GM19035 (cell line): ENCODE results near the gene LITAF.
"Not testable (repeated sequence)": the region's sequence is repeated elsewhere in the genome, so short reads cannot be mapped to it uniquely, and the experiment has no call there.

Experiments
- ATAC-seq: cut with Tn5 transposase; IDR thresholded peaks from one replicate; pipeline ENCODE4 v1.9.1; 2021; ENCODE audit not compliant: unreplicated experiment

Gene LITAF

GRCh38 chr16:11621539-11621919 is 34.8 kb upstream of the LITAF start:
- no peak for ATAC-seq

- no peak for ATAC-seq
These were observed 33.7 kb upstream of the LITAF start for GRCh38 chr16:11620243-11621003.

- no peak for ATAC-seq
These were observed 32.7 kb upstream of the LITAF start for GRCh38 chr16:11619327-11619851.

- no peak for ATAC-seq
These were observed 31.5 kb upstream of the LITAF start for GRCh38 chr16:11618107-11618717.

GRCh38 chr16:11615748-11616447 is 29.2 kb upstream of the LITAF start:
- no peak for ATAC-seq

- no peak for ATAC-seq
These were observed 28.0 kb upstream of the LITAF start for GRCh38 chr16:11614587-11615175.

GRCh38 chr16:11613381-11614303 is 26.9 kb upstream of the LITAF start:
- peak; percentile 73 for ATAC-seq

GRCh38 chr16:11612665-11613025 is 25.9 kb upstream of the LITAF start:
- ATAC-seq = no peak

- no peak for ATAC-seq
These were observed 25.3 kb upstream of the LITAF start for GRCh38 chr16:11611871-11612664.

GRCh38 chr16:11610580-11610979 is 23.9 kb upstream of the LITAF start:
- no peak for ATAC-seq

GRCh38 chr16:11610121-11610505 is 23.4 kb upstream of the LITAF start:
- ATAC-seq = no peak

- no peak for ATAC-seq
These were observed 22.9 kb upstream of the LITAF start for GRCh38 chr16:11609474-11610120.

- no peak for ATAC-seq
These were observed 19.2 kb upstream of the LITAF start for GRCh38 chr16:11605891-11606290.

GRCh38 chr16:11605564-11605886 is 18.8 kb upstream of the LITAF start:
- ATAC-seq = no peak

GRCh38 chr16:11604783-11605563 is 18.3 kb upstream of the LITAF start:
- ATAC-seq = no peak

- ATAC-seq = not testable (repeated sequence)
These were observed 17.6 kb upstream of the LITAF start for GRCh38 chr16:11604296-11604695.

- no peak for ATAC-seq
These were observed 16.6 kb upstream of the LITAF start for GRCh38 chr16:11603331-11603750.

GRCh38 chr16:11602321-11602720 is 15.6 kb upstream of the LITAF start:
- ATAC-seq = no peak

GRCh38 chr16:11601911-11602310 is 15.2 kb upstream of the LITAF start:
- no peak for ATAC-seq
